Stimulated activated CD4-positive, alpha-beta T cell treated with anti-CD3 and anti-CD28 coated beads, Interleukin-15, amount 100 ng/mL, for 48 hours (primary cell): ENCODE results near the gene ZGPAT.
"Not testable (repeated sequence)": the region's sequence is repeated elsewhere in the genome, so short reads cannot be mapped to it uniquely, and the experiment has no call there.

Experiments used
- DNase-seq, 2 donors: peaks; one replicate each; pipeline ENCODE4 v3.0.0-alpha.2; 2020; ENCODE audit warnings: low read depth in 2 of 2

Gene ZGPAT, protein sequence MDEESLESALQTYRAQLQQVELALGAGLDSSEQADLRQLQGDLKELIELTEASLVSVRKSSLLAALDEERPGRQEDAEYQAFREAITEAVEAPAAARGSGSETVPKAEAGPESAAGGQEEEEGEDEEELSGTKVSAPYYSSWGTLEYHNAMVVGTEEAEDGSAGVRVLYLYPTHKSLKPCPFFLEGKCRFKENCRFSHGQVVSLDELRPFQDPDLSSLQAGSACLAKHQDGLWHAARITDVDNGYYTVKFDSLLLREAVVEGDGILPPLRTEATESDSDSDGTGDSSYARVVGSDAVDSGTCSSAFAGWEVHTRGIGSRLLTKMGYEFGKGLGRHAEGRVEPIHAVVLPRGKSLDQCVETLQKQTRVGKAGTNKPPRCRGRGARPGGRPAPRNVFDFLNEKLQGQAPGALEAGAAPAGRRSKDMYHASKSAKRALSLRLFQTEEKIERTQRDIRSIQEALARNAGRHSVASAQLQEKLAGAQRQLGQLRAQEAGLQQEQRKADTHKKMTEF

DNA sequence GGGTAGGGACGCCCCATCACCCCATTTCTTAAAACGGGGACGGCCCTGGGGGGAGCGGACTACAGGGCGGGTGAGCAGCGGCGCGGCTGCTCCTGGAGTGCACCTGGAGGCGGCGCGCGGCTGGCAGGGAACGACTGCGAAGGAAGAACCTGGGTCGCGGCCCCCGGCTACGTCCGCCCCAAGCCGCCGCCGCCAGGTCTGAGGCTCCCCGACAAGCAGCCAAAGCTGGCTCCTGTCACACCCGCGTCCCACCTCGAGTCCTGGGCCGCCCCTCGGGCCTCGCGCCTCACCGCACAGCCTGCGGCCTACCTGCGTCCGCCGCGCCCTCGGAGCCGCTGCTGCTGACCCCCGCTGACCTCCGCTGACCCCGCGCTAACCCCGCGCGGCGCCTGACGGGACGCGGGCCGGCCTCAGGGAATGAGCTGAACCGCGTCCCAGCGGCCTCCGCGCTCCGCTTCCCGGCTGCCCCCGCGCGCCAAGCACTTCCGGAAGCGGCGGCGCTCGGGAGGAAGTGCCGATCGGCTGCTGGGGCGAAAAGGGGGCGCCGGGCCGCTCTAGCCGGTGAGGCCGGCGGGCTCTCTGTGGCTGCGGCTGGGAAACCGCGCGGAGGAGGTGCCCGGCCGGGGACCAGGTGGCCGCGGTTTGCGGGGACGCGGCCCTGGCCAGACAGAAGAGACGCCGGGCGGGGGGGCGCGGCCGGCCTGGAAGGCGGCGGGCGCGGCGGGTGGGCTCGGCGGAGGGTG lies at the start of gene ZGPAT, which contains the start of gene ARFRP1:
TSS of gene ZGPAT (plus strand) at position 482 of the 743 bp plus-strand sequence. CDS start 542 bp downstream, outside the sequence.
TSS of gene ARFRP1 (minus strand) at position 419 of the 743 bp plus-strand sequence. CDS start 885 bp downstream, outside the sequence.
- DNase-seq: peak; percentile 66 to 84

DNA sequence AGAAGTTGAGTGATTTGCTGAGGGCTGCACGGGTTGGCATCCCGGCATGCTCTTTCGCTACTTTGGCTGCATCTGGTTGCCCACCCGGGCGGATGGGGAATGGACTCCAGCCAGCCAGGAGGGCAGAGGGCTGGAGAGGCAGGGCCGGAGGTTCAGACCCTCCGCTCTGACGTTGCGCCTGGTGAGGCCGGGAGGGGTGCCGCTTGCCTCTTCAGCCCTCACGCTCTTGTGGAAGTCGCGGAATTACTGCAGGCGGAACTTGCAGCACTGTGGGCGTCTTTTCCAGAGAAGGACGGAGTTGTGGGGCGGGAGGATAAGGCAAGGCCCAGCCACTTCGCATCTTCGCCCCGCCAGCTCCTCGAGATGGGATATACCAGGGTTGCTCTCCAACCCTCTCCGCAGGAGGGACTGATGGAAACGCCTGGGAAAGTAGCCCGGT lies 49.1 kb upstream of the ZGPAT start:
- DNase-seq: no peak

DNA sequence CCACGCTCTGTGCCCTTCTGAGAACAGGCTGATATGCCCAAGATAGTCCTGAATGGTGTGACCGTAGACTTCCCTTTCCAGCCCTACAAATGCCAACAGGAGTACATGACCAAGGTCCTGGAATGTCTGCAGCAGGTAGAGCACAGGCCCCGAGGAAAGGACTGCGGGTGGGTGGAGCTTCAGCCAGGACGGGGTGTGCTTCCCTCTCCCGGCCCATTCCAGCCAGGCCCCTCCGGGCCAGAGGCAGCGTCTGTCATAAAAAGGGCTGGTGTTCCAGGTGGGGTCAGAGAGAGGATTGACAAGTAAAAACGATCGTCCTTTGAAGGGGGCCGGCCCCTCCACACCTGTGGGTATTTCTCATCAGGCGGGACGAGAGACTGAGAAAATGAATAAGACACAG lies 48.5 kb upstream of the ZGPAT start:
- DNase-seq: no peak

DNA sequence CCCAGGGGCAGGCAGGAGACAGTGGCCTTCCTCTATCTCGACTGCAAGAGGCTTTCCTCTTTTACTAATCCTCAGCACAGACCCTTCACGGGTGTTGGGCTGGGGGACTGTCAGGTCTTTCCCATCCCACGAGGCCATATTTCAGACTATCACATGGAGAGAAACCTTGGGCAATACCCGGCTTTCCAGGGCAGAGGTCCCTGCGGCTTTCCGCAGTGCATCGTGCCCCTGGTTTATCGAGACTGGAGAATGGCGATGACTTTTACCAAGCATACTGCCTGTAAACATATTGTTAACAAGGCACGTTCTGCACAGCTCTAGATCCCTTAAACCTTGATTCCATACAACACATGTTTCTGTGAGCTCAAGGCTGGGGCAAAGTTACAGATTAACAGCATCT lies 47.7 kb upstream of the ZGPAT start:
- DNase-seq: not testable (repeated sequence)

DNA sequence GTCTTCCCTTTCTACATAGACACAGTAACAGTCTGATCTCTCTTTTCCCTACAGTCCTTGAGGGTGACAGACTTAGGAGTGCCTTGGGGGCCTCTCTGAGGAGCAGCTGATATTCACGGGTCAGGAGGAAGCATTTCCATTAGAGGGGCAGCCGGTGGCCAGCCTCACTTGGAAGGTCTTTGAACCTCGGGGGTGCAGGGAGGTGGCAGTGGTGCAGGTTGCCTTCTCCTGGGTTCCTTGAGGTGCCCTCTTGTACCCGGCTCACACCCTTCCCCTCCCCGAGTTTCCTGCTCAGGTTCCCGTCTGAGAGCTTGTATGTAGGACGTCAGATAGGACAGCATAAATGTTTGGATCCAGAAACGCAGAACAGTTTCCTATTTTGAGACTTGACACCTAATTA lies 47.2 kb upstream of the ZGPAT start:
- DNase-seq: no peak

DNA sequence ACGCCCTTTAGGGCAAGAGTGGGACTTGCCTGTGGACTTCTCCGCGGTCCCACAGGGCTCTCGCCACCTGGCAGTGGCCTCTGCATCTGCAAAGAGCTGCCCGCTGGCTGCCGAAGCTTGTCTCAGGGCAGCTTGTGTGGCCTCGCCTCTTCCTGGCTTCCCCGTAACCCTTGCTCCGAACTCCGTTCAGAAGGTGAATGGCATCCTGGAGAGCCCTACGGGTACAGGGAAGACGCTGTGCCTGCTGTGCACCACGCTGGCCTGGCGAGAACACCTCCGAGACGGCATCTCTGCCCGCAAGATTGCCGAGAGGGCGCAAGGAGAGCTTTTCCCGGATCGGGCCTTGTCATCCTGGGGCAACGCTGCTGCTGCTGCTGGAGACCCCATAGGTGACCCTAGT lies 46.7 kb upstream of the ZGPAT start:
- DNase-seq: no peak

DNA sequence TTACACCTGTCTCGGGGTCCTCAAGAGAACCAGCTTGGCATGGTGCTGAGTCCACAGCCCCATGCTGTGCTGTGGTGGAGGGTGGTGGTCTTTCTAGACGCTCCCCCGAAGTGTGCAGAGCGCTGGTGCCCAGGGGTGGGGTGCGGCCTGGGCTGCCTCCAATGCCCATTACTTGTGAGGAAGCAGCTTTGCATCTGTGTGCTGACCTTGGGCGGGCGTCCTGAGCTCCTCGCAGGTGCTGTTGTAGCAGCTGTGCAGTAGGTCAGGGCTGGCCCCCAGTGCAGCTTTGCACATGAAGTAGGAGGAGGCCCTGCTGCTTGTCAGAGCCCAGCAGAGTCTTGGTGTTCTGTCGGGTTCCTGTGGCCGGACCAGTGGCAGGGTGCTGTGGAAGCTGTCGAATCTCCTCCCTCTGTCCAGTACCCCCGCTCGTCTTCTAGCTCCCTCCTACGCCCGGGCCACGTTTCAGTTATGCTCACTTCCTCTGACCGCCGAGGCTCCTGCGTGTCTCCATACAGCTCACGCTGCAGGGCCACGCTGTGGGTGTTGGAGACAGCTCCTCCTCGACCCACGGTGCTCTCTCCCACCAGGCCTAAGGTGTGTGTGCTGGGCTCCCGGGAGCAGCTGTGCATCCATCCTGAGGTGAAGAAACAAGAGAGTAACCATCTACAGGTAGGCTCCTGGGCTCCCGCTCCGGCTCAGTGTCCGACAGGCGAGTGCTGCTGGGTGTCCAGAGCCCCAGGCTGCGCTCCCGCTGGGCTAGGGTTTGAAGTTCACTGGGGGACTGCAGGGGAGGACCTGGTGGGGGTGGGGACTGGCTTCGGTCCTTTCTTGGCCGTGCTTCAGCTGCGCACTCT lies 45.7 kb upstream of the ZGPAT start:
- DNase-seq: no peak

DNA sequence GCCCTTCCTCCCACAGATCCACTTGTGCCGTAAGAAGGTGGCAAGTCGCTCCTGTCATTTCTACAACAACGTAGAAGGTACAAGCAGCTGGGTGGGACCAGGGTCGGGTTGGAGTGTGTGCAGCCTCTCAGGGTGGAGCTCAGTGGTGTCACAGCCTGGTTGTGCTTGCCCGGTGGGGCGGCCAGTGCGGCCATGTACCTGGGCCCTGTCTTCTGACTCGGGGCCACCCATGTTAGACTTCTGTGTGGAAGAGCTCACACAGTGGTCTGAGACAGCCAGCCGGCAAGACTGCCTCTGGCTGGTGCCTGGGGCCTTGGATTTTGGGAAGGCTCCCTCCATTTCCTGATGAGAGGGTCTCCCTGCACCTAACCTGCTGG lies 45.0 kb upstream of the ZGPAT start:
- DNase-seq: no peak

DNA sequence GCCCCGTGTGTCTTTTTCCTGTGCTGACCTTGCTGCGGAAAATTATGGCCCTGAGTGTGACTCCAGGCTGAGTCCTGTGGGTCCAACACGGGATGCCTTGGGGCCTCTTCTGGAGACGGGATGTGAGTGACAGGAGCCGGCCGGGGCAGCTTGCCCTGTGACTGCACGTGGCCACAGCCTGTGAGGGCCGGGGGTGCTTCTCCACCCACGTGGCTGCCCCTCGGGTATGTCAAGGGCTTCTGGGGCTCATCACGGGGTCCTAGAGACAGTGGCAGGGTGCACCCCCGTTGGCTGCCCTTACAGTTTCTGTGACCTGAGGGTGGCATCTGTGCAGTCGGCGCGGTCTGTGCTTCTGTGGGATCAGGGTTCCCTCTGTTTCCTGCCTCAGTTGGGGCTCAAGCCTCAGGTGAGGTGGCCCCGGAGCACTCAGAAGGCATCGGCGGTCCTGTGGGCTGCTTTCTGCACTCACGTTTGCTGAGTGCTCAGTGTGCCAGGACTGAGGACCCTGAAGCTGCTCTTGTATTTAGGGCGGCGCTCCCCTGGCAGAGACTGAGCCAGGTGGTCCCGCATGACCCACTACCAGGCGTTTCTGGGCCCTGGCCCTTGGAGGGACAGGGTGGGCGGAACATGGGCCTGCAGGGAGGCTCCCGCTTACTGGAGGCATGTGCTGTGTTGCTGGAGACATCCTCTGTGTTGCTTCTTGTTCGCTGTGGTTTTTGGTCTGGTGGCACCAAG lies 44.3 kb upstream of the ZGPAT start:
- DNase-seq: no peak

DNA sequence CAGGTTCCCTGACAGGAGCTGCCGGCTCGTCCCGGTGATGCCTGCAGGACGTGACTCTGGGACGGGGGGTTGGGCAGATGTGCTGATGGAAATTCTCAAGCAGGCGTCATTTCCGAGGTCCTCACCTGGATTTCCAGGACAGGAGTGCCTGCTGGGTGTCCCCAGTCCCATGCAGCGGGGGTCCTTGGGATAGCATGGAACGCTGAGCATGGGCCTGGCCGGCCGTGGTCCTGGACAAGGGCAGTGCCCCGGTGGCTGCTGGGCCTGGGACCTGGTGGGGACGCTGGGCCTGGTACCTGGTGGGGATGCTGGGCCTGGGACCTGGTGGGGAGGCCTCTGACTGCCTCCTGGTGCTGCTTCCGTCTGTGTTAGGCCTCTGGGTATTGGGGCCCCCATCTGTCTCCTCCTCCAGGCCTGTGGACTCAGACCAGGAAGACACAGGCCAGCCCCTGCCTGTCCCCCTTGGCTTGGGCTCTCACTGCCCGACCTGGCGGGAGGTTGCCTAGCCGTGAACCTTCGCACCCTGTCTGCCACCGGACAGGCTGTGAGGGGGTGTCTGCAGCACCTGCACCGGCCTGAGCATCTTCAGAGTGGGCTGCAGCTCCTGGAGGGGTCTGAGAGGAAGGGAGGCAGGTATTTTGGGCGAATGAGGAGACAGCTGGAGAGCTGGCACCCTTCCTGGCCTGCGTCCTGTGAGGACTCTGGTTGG lies 43.5 kb upstream of the ZGPAT start:
- DNase-seq: no peak

DNA sequence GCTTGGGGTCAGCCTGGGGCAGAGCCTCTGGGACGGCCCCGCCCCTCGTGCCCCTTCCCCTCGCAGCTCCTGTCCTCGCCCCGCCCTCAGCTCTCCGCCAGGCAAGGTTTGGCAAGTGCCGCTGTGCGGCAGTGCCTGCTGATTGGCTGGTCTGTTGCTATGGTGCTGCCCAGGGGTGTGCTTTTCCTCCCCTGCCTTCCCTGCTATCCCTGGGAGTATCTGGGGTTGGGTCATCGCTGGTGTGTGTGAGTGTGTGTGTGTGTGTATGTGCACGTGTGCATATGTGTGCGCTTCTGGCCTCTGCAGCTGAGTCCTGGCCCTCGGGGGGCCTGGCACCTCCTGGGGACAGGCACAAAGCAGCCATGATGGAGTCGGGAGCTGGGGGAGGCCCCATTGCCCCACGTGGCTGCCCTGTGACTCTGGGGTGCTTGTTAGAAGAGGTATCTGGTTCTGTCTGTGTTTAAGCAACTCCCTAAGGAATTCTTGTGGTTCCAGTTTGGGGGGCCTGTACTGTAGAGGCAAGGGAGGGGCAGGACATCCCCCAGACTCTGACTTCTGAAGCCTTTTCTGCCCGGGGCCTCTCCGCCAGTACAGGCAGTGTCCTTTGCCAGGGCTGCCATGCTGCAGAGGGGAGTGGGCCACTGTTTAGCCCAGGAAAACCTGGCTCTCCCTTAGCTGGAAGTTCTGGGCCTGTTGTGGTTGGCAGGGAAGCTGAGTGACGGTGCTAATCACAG lies 42.8 kb upstream of the ZGPAT start:
- DNase-seq: no peak

DNA sequence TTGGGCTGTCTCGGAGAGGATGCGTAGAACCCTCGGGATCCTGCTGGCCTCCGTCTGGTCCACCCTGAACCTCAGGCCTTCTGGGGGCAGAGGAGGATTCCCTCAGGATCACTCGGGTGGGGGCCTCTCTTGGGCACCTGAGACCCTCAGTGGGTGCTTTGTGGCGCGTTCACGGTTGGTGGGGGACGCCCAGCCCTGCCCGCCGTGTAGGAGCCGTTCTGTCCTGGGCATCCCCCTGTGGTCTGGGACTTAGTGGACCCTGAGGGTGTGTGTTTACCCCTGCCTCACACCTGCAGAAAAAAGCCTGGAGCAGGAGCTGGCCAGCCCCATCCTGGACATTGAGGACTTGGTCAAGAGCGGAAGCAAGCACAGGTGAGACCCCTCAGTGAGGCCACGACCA lies 42.1 kb upstream of the ZGPAT start:
- no peak for DNase-seq

DNA sequence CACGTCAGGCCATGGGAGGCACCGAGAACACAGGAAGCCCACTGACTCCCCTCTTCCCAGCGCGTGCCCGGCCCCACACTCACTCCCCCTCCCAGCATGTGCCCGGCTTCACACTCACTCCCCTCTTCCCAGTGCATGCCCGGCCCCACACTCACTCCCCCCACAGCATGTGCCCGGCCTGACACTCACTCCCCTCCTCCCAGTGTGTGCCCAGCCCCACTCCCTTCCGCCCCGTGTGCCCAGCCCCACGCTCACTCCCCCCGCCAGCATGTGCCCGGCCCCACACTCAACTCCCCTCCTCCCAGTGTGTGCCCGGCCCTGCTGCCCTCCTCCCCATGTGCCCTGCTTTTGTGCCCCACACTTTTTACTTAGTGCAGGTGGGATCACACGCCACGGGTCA lies 40.0 kb upstream of the ZGPAT start:
- DNase-seq: no peak

DNA sequence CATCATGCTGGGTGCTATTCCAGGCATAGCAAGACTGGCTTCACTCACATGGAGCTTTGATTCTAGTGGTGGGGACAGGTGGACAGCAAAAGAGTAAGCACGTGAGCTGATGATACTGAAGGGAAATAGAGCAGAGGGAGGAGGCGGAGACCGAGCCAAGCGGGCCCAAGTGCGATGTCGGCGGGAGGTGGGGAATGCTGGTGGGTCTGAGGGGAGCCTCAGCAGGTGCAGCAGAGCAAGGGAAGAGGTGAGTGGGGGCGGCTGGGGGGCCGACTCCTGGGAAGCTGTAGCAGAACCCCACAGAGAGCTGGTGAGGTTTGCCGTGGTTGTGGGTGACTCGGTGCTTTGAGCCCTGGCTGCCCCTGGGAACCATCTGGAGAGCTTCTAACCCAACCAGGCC lies 39.5 kb upstream of the ZGPAT start:
- DNase-seq: no peak

DNA sequence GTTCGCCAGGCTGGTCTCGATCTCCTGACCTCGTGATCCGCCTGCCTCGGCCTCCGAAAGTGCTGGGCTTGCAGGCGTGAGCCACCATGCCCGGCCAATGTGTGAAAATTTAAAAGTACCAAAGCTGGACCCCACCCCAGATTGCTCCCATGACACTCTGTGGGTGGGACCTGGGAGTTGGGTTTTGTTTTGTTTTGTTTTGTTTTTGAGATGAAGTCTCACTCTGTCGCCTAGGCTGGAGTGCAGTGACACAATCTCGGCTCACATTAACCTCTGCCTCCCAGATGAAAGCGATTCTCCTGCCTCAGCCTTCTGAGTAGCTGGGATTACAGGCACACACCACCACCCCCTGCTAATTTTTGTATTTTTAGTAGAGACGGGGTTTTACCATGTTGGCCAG lies 36.1 kb upstream of the ZGPAT start:
- DNase-seq: not testable (repeated sequence)

DNA sequence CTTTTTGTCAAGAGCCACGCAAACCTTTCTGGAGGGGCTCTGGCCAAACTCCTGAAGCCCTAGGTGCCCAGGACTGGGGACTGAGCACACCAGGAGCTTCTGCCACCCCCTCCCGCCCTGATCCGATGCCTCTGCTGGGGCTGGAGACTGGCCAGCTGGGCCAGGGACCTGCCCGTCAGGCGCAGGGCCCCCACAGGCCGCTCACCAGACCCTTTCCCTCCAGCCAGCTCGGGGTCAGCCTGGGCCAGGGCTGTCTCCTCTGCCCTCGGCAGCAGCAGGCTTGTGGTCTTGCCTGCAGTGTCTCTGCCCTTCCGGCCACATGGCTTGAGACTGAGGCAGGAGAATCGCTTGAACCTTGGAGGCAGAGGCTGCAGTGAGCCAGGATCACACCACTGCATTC lies 35.2 kb upstream of the ZGPAT start:
- DNase-seq: no peak

DNA sequence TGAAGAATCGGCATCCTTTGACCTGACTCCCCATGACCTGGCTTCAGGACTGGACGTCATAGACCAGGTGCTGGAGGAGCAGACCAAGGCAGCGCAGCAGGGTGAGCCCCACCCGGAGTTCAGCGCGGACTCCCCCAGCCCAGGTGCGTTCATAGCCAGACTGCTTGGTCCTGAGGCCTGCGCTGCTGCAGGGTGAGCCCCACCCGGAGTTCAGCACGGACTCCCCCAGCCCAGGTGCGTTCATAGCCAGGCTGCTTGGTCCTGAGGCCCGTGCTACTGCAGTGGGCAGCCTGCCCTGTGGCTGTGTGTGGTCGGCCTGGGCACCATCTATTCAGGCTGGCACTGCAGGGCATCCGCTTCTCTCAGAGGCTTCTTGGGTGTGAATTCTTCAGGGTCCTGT lies 33.9 kb upstream of the ZGPAT start:
- DNase-seq: no peak

DNA sequence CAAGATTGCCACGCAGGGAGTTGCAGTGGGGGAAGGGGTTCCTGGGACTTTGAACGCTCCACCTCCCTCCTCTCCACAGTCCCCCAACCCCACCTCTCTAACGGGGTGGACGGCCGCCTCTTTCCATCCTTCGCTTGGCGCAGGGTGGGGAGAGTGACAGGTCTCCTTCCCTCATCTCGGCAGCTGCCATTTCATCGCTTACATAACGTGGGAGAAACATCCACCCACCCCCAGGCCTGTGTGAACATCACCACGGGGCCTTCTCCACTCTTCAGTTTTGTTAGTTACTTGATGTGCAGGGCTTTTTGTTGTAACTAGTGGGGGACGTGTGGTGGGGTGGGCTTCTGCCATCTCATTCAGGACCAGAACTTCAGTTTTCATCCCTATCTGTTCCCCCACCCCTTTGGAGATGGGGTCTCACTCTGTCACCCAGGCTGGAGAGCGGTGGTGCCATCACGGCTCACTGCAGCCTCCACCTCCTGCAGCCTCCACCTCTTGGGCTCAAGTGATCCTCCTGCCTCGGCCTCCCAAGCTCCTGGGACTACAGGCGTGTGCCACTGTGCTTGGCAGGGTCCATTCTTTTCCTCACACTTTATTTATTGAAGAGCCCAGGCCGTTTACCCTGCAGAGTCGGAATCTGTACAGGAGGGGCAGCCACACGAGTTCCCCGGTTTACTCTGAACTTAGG lies 32.0 kb upstream of the ZGPAT start:
- DNase-seq: no peak

DNA sequence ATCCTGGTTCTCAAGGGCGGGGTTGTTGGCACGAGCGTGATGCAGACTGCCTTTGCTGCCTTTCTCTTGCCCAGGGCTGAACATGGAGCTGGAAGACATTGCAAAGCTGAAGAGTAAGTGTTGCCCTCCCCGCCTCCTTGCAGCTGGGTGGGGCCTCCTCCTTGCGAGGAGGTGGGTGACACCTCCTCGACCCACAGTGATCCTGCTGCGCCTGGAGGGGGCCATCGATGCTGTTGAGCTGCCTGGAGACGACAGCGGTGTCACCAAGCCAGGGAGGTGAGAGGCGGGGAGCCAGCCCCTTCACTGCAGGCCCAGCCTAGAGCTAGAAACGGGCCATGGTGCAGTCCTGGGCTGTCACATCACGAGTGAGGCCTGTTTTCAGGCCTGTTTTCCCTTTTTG lies 29.8 kb upstream of the ZGPAT start:
- DNase-seq: no peak
